C4-2B (cell line): ENCODE measurements around the gene CHRNA1.

Experiments
- ZFX ChIP-seq: fragments of 450-650 bp; IDR thresholded peaks from 2 replicates; pipeline ENCODE4 v1.6.1; 2017
- TF ChIP-seq, protein P1 (sequence below): fragments of 450-650 bp; conservative IDR thresholded peaks from 2 replicates; pipeline ENCODE4 v1.5.1; 2017; ENCODE audit warnings: mild to moderate bottlenecking

DNA sequence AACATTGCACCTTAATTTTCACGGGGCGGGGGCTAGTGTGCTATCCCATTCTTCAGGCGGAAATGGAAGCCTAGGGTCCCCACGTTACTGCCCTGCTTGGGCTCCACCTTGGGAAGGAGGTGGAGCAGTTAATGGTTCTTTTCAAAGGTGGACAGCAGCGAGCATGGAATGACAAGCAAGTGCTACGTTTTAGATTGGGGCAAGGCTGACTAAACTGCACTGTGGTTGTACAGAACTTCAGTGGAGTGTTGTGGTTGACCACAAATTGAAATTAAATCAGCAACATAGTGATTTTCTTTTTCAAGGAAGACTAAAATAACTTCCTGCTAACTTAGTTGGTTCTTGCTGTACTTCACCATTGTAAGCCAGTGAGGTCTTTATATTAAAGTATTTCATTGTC, 47.0 kb downstream of the CHRNA1 start:
- TF ChIP-seq, protein P1, sequence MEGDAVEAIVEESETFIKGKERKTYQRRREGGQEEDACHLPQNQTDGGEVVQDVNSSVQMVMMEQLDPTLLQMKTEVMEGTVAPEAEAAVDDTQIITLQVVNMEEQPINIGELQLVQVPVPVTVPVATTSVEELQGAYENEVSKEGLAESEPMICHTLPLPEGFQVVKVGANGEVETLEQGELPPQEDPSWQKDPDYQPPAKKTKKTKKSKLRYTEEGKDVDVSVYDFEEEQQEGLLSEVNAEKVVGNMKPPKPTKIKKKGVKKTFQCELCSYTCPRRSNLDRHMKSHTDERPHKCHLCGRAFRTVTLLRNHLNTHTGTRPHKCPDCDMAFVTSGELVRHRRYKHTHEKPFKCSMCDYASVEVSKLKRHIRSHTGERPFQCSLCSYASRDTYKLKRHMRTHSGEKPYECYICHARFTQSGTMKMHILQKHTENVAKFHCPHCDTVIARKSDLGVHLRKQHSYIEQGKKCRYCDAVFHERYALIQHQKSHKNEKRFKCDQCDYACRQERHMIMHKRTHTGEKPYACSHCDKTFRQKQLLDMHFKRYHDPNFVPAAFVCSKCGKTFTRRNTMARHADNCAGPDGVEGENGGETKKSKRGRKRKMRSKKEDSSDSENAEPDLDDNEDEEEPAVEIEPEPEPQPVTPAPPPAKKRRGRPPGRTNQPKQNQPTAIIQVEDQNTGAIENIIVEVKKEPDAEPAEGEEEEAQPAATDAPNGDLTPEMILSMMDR: no peak
- no peak for TF ChIP-seq ZFX
